LHCN-M2 (cell line): Measurements from ENCODE around the gene ZNF345. TPM values are rescaled to one million over a fixed set of nuclear protein-coding genes. Genes with fewer than 3 reads are reported as not detected.
A peak's percentile ranks its signal among the peaks of the same experiment; 100 is the strongest.

Experiments
- DNase-seq: peaks from one replicate; pipeline ENCODE4 v3.0.0-alpha.2; 2012; ENCODE audit warnings: low read depth
- total RNA-seq: library from RNA; depleted of rRNA; stranded (reverse); fragments of >200 nt; gene quantifications from 2 replicates; pipeline ENCODE4 v1.2.3, GENCODE V29; 2014; rRNA removed

The ZNF345 gene
- total RNA-seq, 1 experiment from 2014 or later, result 2.6 TPM

DNA sequence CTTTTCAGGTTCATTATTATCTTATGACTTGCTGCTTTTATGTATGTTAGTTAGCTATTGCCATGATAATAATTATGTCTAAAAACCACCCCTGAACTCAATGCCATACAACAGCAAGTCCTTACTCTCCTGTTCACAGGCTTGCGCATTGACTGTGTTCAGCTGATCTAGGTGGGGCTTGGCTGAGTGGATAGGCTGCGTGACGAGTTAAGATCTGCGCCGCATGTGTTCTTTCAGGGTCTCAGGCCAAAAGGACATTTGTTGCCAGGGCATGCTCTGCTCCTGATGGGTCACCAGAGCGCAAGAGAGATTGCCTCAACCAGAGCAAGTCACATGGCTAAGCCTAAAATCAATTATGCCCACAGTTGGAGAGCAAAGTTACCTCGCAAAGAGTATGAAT lies 66.3 kb downstream of the ZNF345 start:
- DNase-seq, result peak; percentile 69

DNA sequence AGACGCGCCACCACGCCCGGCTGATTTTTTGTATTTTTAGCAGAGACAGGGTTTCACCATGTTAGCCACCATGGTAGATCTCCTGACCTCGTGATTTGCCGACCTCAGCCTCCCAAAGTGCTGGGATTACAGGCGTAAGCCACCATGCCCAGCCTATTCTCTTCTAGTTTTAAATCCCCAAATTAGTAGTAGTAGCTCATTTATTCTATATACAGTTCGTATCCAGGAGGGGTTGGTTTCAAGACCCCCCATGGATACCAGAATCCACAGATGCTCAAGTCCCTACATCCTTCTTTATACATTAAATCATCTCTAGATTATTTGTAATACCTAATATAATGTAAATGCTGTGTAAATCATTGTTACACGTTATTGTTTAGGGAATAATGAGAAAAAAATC lies 67.4 kb downstream of the ZNF345 start:
- no peak for DNase-seq

Other genes with a start within 250 kb of the ZNF345 start
- 4.0 and 5.4 TPM in 2 replicates for gene ZNF382, start 245.6 kb upstream of the ZNF345 start, total RNA-seq
- gene ZNF461, start 184.0 kb upstream of the ZNF345 start, total RNA-seq, result 13.2 and 14.0 TPM in 2 replicates
- gene ZNF567, start 163.3 kb upstream of the ZNF345 start, total RNA-seq, result 5.1 TPM in 2 replicates
- 6.9 and 10.3 TPM in 2 replicates for gene ZNF850, start 78.1 kb upstream of the ZNF345 start, total RNA-seq
- gene ZNF790, start 12.5 kb upstream of the ZNF345 start, total RNA-seq, result 6.3 and 8.3 TPM in 2 replicates
- 5.5 and 6.2 TPM in 2 replicates for gene ZNF829, start 65.4 kb downstream of the ZNF345 start, total RNA-seq
- gene ZNF568, start 65.5 kb downstream of the ZNF345 start, total RNA-seq, result 10.8 and 11.3 TPM in 2 replicates
- 7.0 and 9.1 TPM in 2 replicates for gene ZNF420, start 227.6 kb downstream of the ZNF345 start, total RNA-seq